Hindlimb muscle (tissue), 1 donor: Measurements from ENCODE around the gene CLHC1. TPM values are rescaled to one million over a fixed set of nuclear protein-coding genes. Genes with fewer than 3 reads are reported as not detected.
"Not testable (repeated sequence)": the region's sequence is repeated elsewhere in the genome, so short reads cannot be mapped to it uniquely, and the experiment has no call there.

ENCODE experiments used
- DNase-seq: peaks from one replicate; pipeline ENCODE4 v3.0.0-alpha.2; 2013
- polyA plus RNA-seq: library from polyadenylated mRNA; unstranded; fragments of 120-200 nt; gene quantifications from one replicate; pipeline ENCODE4 v1.2.1, GENCODE V29; 2013; ENCODE audit not compliant: insufficient read length

CLHC1 gene
- polyA plus RNA-seq, 1 donor: 15.4 TPM

- no peak for DNase-seq
Observed at GRCh38 chr2:55133467-55134315, 98.4 kb downstream of the CLHC1 start.

GRCh38 chr2:55130849-55131248, 101.2 kb downstream of the CLHC1 start:
- no peak for DNase-seq

GRCh38 chr2:55126643-55127042, 105.5 kb downstream of the CLHC1 start:
- not testable (repeated sequence) for DNase-seq

Other genes with a start within 250 kb of the CLHC1 start
- gene RTN4, start 181.8 kb downstream of the CLHC1 start, polyA plus RNA-seq: 796 TPM
- 1,898 TPM for gene RPS27A, start 395 bp upstream of the CLHC1 start, polyA plus RNA-seq
- 21.2 TPM for gene MTIF2, start 36.9 kb upstream of the CLHC1 start, polyA plus RNA-seq
- 50.7 TPM for gene CCDC88A, start 187.6 kb upstream of the CLHC1 start, polyA plus RNA-seq